ENCODE results near the gene ITGB2.

The ITGB2 gene

GRCh38 chr21:44894687-44895302 is 25.9 kb downstream of the ITGB2 start:
- no peak for DNase-seq

DNA sequence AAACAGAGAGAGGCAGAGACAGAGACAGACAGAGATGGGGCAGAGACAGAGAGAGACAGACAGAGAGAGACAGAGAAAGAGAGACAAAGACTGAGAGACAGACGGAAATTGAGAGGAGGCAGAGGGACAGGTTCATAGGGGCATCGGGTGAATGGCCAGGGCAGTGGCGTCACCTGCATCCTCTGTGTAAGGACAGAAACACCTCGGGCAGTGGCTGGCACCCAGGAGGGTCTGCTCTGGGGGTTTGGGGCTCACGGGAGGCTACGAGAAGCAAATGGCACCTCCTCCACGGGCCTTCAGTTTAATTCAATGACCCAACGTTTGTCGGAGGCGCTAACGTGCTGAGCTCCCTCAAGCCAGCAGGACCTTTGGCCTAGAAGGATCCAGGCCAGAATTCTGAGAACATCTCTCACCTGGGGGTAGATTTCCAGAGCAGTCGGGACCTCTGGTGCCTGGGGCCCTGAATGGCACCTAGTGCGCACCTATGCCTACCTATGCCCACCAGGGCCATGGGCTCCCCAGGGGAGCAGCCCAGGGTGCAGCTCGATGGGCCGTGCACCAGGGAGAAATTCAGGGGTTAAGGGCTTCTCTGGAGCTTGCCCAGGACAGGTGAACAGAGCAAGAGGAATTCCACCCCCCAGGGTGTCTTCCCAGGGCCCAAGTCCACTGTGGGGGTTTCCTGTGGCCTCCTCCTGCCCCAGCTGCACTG is 26.6 kb downstream of the ITGB2 start:
- no peak for DNase-seq

- no peak for DNase-seq
Observed at GRCh38 chr21:44893278-44893556, 27.5 kb downstream of the ITGB2 start.

DNA sequence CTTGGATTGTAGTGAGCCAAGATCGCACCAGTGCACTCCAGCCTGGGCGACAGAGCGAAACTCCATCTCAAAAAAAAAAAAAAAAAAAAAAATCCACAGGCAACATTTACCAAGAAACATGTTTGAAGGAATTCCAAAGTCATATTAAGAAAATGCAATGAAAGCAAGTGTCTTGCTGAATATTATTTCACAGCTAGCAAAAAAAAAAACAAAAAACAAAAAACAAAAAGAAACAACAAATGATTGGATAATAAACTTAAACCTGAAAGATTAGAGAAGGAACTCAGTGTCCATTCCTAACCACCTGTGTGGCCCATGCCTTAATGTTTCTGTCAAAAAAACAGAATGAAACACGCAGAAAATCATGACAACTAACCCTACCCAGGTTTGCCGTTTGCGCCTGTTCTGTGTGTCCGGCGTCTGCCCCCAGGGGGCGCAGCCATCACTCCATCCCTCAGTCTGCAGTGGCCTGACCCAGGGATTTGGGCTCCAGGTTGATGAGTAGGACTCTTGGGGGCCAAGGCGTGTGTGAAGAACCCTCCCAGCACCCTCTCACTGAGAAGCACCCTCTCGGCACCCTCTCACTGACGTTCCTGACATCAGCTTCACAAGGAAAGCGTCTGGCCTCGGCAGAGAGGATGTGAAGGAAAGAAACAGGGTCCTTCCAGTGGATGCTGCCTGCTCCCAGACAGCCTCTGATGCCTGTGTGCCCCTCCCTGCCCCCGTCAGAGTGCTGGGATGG is 28.0 kb downstream of the ITGB2 start:
- peak; percentile 33 to 59 (median 33) for DNase-seq

DNA sequence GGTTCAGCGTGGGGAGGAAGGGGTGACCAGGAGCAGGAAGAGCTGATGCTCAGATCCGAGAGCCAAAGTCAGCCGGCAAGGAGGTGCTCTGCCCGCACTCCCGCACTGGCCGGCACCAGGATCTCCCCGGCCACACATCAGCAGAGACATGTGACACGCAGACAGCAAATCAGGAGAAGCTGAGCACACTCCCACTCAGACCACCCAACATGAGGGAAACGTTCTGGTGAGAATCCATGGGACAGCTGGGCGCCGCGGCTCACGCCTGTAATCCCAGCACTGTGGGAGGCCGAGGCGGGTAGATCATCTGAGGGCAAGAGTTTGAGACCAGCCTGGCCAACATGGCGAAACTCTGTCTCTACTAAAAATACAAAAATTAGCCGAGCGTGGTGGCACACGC is 28.6 kb downstream of the ITGB2 start:
- no peak for DNase-seq

DNA sequence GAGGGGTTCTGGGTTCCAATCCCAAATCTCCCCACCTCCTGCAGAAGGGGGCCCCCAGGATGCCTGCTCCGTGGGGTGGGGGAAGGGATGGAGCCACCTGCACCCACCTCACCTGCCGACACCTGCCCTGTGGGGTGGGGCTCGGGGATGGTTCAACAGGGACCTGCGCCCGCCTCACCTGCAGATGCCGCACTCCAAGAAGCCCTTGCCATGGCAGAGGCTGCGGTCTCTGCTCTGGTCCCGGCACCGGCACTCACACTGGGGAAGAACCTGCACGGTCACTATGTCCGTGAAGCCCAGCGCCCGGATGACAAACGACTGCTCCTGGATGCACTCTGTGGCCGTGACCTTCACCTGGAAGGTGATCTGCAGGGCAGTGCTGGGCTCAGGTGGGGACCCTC is 29.1 kb downstream of the ITGB2 start:
- DNase-seq = no peak

- no peak for DNase-seq
Observed at GRCh38 chr21:44890961-44891541, 29.6 kb downstream of the ITGB2 start.

DNA sequence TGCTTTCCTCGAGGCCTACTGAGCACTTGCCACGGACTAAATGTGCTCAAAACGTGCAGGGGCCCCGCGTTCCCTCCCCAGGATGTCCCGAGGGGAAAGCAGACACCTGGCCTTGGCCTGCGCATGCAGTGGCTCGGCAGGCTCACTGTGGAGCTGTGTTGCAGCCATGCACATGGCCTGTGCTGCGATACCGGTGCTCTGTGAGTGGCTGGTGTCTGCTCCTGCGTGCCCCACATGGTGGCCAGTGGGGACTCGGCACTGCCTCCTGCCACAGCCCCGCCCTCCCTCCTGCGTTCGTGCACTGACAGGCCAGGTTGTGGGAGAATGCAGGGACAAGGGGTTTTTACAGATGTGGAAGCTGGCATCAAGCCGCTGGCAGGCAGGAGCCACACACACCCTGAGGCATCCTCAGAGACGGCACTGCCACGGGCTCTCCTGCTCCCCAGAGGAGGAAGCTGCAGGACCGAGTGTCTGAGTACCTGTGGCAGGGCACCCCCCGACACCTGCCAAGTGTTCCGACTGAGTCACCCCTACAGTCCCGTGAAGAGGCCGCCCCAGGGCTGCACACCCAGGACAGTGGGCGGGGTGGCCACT is 30.3 kb downstream of the ITGB2 start:
- peak in 2 of 3 experiments; percentile 23 to 51 for DNase-seq

GRCh38 chr21:44889625-44890337 is 30.9 kb downstream of the ITGB2 start:
- DNase-seq = no peak

- no peak for DNase-seq
Observed at GRCh38 chr21:44888581-44889550, 31.8 kb downstream of the ITGB2 start.

DNA sequence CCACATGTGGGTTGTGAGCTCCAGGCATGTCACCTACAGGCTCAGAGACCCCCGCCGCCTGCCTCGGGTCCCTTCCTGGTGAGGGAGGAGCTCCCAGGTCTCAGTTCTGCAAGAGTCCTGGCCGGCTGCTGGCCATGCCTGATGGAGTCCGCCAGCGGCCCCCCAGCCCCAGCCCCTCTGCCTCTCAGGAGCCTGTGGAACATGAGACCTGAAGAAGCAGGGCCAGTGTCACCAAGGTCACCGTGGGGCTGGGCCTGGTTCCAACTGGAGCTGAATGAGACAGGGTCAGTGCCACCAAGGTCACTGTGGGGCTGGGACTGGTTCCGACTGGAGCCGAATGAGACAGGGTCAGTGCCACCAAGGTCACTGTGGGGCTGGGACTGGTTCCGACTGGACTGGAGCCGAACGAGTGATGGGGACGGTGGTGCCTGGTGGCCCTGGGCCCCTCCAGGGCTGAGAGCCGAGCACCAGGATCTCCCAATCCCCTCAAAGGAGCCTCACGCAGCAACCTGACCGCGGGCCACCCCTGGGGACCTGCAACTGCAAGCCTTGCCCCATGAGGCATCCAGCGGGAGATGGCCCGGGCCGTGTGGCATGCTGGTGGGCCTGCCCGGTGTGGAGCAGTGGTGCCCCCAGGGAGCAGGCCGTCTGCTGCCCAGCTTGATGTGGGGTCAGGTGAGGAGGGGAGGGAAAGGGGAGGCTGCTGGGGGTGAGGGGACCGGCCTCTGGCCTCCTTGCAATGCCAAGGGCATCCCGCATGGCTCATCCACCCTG is 32.7 kb downstream of the ITGB2 start:
- DNase-seq = no peak

DNA sequence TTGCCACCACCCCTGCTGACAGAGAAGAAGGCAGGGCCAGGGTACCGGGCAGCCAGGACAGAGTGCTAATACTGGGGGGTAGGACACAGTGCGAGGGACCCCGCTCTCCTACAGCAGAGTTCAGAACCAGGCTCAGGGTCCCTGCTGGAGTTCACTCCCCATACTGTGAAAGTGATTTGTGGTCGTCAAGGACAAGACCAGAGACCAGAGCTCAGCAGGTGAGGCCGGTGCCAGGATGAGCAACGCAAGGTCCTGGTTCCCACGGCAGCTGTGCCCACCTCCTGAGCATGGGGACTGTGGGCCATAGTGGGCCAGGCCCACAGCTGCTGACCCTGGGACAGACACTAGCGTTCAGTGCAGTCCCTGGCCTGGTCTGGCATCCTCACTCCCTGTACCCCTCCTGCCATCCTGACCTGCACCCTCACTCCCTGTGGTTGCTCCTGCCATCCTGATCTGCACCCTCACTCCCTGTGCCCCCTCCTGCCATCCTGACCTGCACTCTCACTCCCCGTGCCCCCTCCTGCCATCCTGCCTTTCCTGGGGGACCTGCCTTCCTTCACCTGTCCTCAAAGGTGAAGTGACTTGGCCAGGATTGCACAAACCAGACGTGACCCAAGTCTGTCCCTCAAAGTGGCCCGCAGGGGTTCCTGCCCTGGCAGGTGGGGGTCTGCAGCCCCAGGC is 33.4 kb downstream of the ITGB2 start:
- no peak for DNase-seq

DNA sequence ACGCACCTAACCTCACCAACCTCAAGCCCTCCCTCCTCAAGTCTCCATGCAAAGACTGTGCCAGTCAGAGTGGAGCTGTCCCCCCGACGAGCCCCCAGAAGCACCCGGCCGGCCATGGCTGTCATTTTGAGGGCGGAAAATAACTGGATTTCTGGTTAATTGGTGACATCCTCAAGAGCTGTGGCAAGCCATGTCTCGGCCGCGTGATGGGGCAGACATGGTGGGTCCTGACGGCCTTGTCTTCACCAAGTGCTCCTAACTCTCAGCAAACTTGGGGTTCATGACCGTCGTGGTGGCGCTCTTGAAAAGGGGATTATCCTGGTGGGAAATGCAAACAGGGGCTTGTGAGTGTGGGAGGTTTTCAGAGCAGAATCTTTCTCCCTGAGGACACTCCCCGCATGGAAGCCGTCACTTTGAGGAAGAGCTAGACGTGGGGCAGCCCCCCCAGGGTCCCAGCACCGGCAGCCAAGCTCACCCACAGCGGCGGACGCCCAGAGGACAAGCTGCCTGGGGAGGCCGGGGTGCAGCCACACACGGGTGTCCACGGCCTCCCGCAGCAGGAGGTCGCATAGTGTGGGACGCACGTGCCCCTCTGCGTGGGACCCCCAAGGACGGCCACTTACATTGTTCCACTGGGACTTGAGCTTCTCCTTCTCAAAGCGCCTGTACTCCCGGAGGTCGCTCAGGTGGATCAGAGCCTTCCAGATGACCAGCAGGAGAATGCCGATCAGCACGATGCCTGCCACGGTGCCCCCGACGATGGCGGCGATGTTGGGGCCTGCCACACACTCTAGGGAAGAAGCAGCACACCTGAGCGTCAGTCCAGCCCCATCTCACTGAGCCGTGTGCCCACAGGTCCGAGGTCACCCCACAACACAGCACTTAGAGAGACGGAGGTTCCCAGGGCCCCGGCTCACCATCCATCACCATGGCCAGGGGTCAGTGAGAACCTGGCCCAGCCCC is 34.3 kb downstream of the ITGB2 start:
- DNase-seq = no peak

DNA sequence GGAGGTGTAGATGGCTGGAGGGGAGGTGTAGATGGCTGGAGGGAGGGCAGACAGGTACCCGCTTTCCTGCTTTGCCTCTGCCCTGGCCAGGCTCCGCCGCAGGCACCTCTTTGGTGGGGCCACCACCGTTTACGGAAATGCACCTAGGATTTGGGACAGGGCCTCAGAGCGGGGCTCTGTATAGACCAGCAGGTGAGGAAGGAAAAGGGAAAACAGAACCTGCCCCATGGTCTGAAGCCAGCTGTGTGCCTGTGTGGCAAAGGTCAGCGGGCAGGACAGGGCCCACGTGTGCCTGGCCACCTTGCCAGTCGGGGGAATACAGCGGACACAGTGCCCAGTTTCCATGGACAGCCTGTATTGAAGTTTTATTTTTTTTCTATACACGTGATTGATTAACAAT is 35.1 kb downstream of the ITGB2 start:
- DNase-seq = no peak

GRCh38 chr21:44884097-44884496 is 36.6 kb downstream of the ITGB2 start:
- no peak for DNase-seq

- no peak for DNase-seq
Observed at GRCh38 chr21:44883250-44883649, 37.4 kb downstream of the ITGB2 start.

DNA sequence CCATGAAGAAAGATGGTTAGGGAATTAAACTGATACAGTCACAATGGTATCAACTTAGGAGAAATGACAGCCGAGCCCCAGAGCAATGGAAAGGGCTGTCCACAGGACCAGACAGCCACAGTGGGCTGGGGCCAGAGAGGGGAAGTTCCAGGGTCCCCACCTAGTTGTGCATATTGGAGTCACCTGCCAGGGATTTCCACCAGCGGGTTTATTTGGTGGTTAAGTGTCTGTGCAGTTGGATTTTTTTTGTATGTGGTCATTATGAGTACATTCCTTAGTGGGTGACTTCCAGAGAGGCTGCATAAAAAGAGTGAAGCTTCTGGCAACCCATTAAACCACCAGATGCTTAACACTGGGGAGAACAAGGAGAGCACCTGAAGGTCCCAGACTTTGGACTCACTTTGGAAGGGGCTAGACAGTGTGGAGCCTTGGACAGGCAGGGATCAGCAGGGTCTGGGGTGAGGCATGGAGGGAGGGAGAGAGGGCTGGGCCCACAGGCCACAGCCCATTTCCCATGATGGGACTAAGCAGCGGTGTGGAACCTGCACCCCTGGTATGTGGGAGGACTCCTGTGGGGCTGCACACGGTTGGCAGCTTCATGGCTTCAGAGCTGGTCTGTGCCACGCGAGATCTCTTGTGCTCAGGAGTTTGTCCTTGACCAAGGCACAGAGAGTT is 39.4 kb downstream of the ITGB2 start:
- no peak for DNase-seq

GRCh38 chr21:44880405-44881197 is 40.1 kb downstream of the ITGB2 start:
- no peak for DNase-seq

Data from NCI-H1417 (cell line).